ENCODE data around the gene SFMBT2.

DNA sequence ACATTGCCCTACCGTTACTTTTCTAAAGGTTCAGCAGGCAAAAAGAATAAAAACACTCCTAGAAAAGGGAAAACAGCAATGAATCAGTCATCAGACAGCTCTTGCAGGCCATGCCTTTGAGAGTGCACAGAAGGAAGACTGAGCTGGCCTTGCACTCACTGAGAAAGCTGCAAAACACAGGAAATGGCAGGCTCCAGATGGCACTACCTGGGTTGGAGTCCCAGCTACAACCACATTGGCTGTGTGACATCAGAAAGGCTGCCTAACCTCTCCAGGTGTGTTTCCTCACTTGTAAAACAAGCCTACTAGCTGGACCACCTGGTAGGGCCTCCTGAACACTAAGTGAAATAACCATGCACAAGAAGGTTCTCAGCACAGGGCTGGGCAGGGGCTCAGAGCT is 113.7 kb downstream of the SFMBT2 start:
- TF ChIP-seq ZNF274 (IDR thresholded peaks at IDR 0.05; ENCODE audit: low read depth, low read length) (no peak), YY1 (IDR thresholded peaks at IDR 0.05; ENCODE audit: insufficient read depth, insufficient read length) (no peak)

All from NT2/D1 (cell line).